Measurements from ENCODE around the gene ST8SIA1. TPM values are rescaled to one million over a fixed set of nuclear protein-coding genes. Genes with fewer than 3 reads are reported as not detected.

ST8SIA1 gene
- total and polyA plus RNA-seq, 2 of the 8 experiments (the other 6 are each of a cell fraction or from before 2014, with no cell fraction given) = 1.9 to 4.4 TPM

DNA sequence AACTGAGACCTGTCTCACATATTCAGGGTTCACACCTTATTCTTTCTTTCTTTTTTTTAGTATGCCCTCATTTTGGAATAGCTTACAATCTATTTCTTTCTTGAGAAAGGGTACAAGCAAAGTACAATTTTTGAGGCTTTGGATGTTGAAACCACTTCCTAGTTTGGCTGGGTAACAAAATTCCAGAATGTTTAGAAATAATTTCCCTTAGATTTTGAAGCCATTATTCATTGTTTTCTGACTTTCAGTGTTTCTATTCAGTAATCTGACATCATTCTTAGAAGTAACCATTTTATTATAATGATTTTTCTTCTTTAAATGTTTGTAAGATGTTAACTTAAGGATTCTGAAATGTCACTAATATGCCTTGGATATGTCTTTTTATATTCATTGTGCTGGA lies 28.2 kb downstream of the ST8SIA1 start:
- Histone ChIP-seq H2AFZ (ENCODE audit: low read length) (no peak overlapping the region), H3K27me3 (replicated peaks in 1 of 4; ENCODE audit: control insufficient read depth in 3 of 4, extremely low read depth in 1 of 4, insufficient read depth in 3 of 4, low read length in 3 of 4) (no peaks in the 10 kb centered on the region), H2BK20ac (ENCODE audit: low read length) (no peak overlapping the region), H4K8ac (ENCODE audit: extremely low read depth, insufficient read depth, low read length) (no peak overlapping the region), H4K5ac (ENCODE audit: insufficient read length, low read depth, low read length) (no peak overlapping the region), H2AK5ac (ENCODE audit: low read depth, low read length) (no peak overlapping the region), H4K91ac (replicated peaks; ENCODE audit: insufficient read length, low read length) (no peak overlapping the region), H3K4me2 (ENCODE audit: insufficient read depth in 1 of 2, low read depth in 2 of 2, low read length in 2 of 2) (no peak overlapping the region), H3K9me3 (ENCODE audit: insufficient read depth in 2 of 2, low read depth in 1 of 2, low read length in 1 of 2) (peaks cover 0 to 4% of the 10 kb centered on the region in 2 experiments; a peak in 1 of 4 replicates), H3K27ac (ENCODE audit: low read depth, low read length) (no peak overlapping the region), H3K4me3 (ENCODE audit: extremely low read depth in 1 of 4, insufficient read depth in 2 of 4, low read depth in 3 of 4, low read length in 4 of 4) (no peak overlapping the region), H3K9ac (replicated peaks in 1 of 4; ENCODE audit: extremely low read depth in 1 of 4, low read depth in 3 of 4, low read length in 3 of 4) (no peak overlapping the region), H2BK5ac (ENCODE audit: low read depth, low read length) (no peak overlapping the region), H2BK12ac (ENCODE audit: low read depth, low read length) (no peak overlapping the region), H2BK120ac (replicated peaks; ENCODE audit: low read depth, low read length) (no peak overlapping the region), H3K23me2 (ENCODE audit: low read depth, low read length) (no peaks in the 10 kb centered on the region), H3K14ac (ENCODE audit: insufficient read length) (no peak overlapping the region), H4K20me1 (replicated peaks in 1 of 2; ENCODE audit: control insufficient read depth in 1 of 2, insufficient read depth in 2 of 2, low read length in 2 of 2) (no peaks in the 10 kb centered on the region), H3K79me1 (ENCODE audit: low read depth, low read length) (no peaks in the 10 kb centered on the region), H3K4me1 (replicated peaks in 1 of 4; ENCODE audit: control insufficient read depth in 3 of 4, insufficient read depth in 4 of 4, low read length in 3 of 4) (no peaks in the 10 kb centered on the region), H3K23ac (ENCODE audit: insufficient read length) (no peak overlapping the region), H3K56ac (replicated peaks; ENCODE audit: insufficient read length, low read depth, low read length) (no peak overlapping the region), H2BK15ac (ENCODE audit: low read length) (no peak overlapping the region), H3K36me3 (ENCODE audit: control insufficient read depth in 2 of 4, insufficient read depth in 4 of 4, low read length in 3 of 4) (no peaks in the 10 kb centered on the region), H3K4ac (replicated peaks; ENCODE audit: insufficient read length, low read depth, low read length) (no peak overlapping the region), H3K18ac (ENCODE audit: extremely low read depth, low read length) (no peak overlapping the region), H3K79me2 (ENCODE audit: control insufficient read depth in 1 of 2, insufficient read depth in 2 of 2, low read length in 2 of 2) (no peaks in the 10 kb centered on the region)
- FAIRE-seq (no peak), DNase-seq (ENCODE audit: low read depth in 1 of 2, low spot score in 2 of 2) (no peak)
- ChIA-PET POLR2A (ENCODE audit: partially characterized antibody) (interaction anchor here (1.1 kb wide), 1 partner anchor 29 kb away, joined by 4 read pairs; no protein-coding TSS in a partner anchor), CTCF (ENCODE audit: partially characterized antibody) (interaction anchor here (0.8 kb wide), 2 partner anchors 95 to 226 kb away, joined by 3 read pairs; no protein-coding TSS in a partner anchor)
- TF ChIP-seq EGR1 (IDR thresholded peaks at IDR 0.05; ENCODE audit: borderline replicate concordance, low read depth, low read length) (no peak), RNF2 (IDR thresholded peaks at IDR 0.05; ENCODE audit: borderline replicate concordance, low read depth, low read length, missing control alignments, poor library complexity, severe bottlenecking) (no peak), POLR2AphosphoS5 (IDR thresholded peaks at IDR 0.05; ENCODE audit: low read depth, low read length) (no peak), RAD21 (IDR thresholded peaks at IDR 0.05 in 1 of 2, conservative IDR thresholded peaks at IDR 0.05 in 1 of 2; ENCODE audit: low read depth in 2 of 2, low read length in 2 of 2) (no peak), HDAC6 (IDR thresholded peaks at IDR 0.05; ENCODE audit: low read depth, low read length) (no peak), EZH2 (IDR thresholded peaks at IDR 0.05; ENCODE audit: low read depth, low read length, severe bottlenecking) (no peak), TAF7 (optimal IDR thresholded peaks at IDR 0.05; ENCODE audit: borderline replicate concordance, low read depth, low read length) (no peak), CBX5 (IDR thresholded peaks at IDR 0.05; ENCODE audit: low read depth, low read length) (no peak), SIN3A (conservative IDR thresholded peaks at IDR 0.05 in 1 of 2, IDR thresholded peaks at IDR 0.05 in 1 of 2; ENCODE audit: low read depth in 1 of 2, low read length in 2 of 2) (no peak), POLR2A (IDR thresholded peaks at IDR 0.05; ENCODE audit: control extremely low read depth in 1 of 2, low read depth in 2 of 2, low read length in 2 of 2) (no peak), CEBPB (IDR thresholded peaks at IDR 0.05; ENCODE audit: low read depth, low read length) (no peak), JUN (IDR thresholded peaks at IDR 0.05; ENCODE audit: low read depth, low read length) (no peak)
- TF ChIP-seq, protein P1, sequence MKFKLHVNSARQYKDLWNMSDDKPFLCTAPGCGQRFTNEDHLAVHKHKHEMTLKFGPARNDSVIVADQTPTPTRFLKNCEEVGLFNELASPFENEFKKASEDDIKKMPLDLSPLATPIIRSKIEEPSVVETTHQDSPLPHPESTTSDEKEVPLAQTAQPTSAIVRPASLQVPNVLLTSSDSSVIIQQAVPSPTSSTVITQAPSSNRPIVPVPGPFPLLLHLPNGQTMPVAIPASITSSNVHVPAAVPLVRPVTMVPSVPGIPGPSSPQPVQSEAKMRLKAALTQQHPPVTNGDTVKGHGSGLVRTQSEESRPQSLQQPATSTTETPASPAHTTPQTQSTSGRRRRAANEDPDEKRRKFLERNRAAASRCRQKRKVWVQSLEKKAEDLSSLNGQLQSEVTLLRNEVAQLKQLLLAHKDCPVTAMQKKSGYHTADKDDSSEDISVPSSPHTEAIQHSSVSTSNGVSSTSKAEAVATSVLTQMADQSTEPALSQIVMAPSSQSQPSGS (IDR thresholded peaks at IDR 0.05; ENCODE audit: low read length) = no peak
